GM21786 (cell line): ENCODE data around the gene ST6GALNAC3.
A peak's percentile ranks its signal among the peaks of the same experiment; 100 is the strongest.
"Not testable (repeated sequence)": the region's sequence is repeated elsewhere in the genome, so short reads cannot be mapped to it uniquely, and the experiment has no call there.

Source experiments
- ATAC-seq: cut with Tn5 transposase; IDR thresholded peaks from one replicate; pipeline ENCODE4 v1.9.1; 2021; ENCODE audit not compliant: unreplicated experiment

The ST6GALNAC3 gene

GRCh38 chr1:76070538-76070937, 4.0 kb upstream of the ST6GALNAC3 start:
- ATAC-seq, result no peak

GRCh38 chr1:76073481-76073880, 1.1 kb upstream of the ST6GALNAC3 start:
- no peak for ATAC-seq

GRCh38 chr1:76075188-76075489, 593 bp downstream of the ST6GALNAC3 start:
- ATAC-seq, result no peak

GRCh38 chr1:76075877-76076276, 1.3 kb downstream of the ST6GALNAC3 start:
- peak; percentile 45 for ATAC-seq

- ATAC-seq, result no peak
Measured at GRCh38 chr1:76079475-76080227, 5.1 kb downstream of the ST6GALNAC3 start.

GRCh38 chr1:76080552-76081079, 6.1 kb downstream of the ST6GALNAC3 start:
- no peak for ATAC-seq

- no peak for ATAC-seq
Measured at GRCh38 chr1:76082062-76082461, 7.5 kb downstream of the ST6GALNAC3 start.

- peak; percentile 56 for ATAC-seq
Measured at GRCh38 chr1:76083189-76083588, 8.6 kb downstream of the ST6GALNAC3 start.

- no peak for ATAC-seq
Measured at GRCh38 chr1:76084029-76084627, 9.6 kb downstream of the ST6GALNAC3 start.

GRCh38 chr1:76084685-76085084, 10.1 kb downstream of the ST6GALNAC3 start:
- ATAC-seq, result no peak

- ATAC-seq, result no peak
Measured at GRCh38 chr1:76086109-76086508, 11.6 kb downstream of the ST6GALNAC3 start.

- no peak for ATAC-seq
Measured at GRCh38 chr1:76086597-76086996, 12.1 kb downstream of the ST6GALNAC3 start.

- ATAC-seq, result no peak
Measured at GRCh38 chr1:76090283-76091203, 16.0 kb downstream of the ST6GALNAC3 start.

GRCh38 chr1:76092812-76093211, 18.3 kb downstream of the ST6GALNAC3 start:
- ATAC-seq, result no peak

GRCh38 chr1:76093522-76094312, 19.2 kb downstream of the ST6GALNAC3 start:
- ATAC-seq, result no peak

- no peak for ATAC-seq
Measured at GRCh38 chr1:76095802-76096201, 21.3 kb downstream of the ST6GALNAC3 start.

GRCh38 chr1:76097064-76097463, 22.5 kb downstream of the ST6GALNAC3 start:
- not testable (repeated sequence) for ATAC-seq

GRCh38 chr1:76098845-76099244, 24.3 kb downstream of the ST6GALNAC3 start:
- ATAC-seq, result no peak

GRCh38 chr1:76101548-76101947, 27.0 kb downstream of the ST6GALNAC3 start:
- no peak for ATAC-seq

- no peak for ATAC-seq
Measured at GRCh38 chr1:76102046-76102445, 27.5 kb downstream of the ST6GALNAC3 start.

GRCh38 chr1:76103034-76103433, 28.5 kb downstream of the ST6GALNAC3 start:
- no peak for ATAC-seq
